ENCODE data around the gene TNIK. TPM values are rescaled to one million over a fixed set of nuclear protein-coding genes. Genes with fewer than 3 reads are reported as not detected.
"Not testable (repeated sequence)": the region's sequence is repeated elsewhere in the genome, so short reads cannot be mapped to it uniquely, and the experiment has no call there.

TNIK gene
- total RNA-seq, 1 donor from 2014 or later, result 75.4 TPM

- FAIRE-seq (no peak), DNase-seq (ENCODE audit: low spot score in 2 of 2) (no peak)
Measured at GRCh38 chr3:171372694-171373093, 87.5 kb downstream of the TNIK start.

DNA sequence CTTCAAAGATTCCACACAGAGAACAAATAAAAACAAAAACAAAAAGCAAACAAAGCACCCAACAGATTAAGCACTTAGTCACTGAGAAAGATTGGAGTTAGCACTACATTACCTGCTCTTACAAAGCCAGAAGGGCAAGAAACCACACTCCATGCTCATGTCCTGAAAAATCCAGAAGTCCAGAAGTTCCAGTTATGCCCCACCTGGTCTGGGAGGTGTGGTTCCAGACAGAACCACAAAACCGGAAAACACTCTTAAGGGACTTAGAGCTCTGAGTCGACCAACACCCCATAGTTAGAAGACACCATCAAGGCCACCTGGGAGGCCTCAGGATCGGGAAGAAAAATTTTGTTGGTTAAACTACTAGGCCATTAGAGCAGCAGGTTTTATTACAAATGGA, 88.9 kb downstream of the TNIK start:
- DNase-seq (ENCODE audit: low spot score in 2 of 2), result no peak
- FAIRE-seq, result no peak

- no peak for DNase-seq (ENCODE audit: low spot score in 2 of 2)
- no peak for FAIRE-seq
Measured at GRCh38 chr3:171369156-171369555, 91.0 kb downstream of the TNIK start.

DNA sequence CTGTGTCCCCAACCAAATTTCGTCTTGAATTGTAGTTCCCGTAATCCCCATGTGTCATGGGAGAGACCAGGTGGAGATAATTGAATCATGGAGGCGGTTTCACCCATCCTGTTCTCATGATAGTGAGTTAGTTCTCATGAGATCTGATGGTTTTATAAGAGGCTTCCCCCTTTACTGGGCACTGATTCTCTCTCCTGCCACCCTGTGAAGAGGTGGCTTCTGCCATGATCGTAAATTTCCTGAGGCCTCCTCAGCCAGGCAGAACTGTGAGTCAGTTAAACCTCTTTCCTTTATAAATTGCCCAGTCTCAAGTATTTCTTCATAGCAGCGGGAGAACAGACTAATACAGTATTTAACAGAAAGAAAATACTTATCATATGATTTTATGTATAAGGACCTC, 93.5 kb downstream of the TNIK start:
- DNase-seq (ENCODE audit: low spot score in 2 of 2); FAIRE-seq: not testable (repeated sequence)

- FAIRE-seq, result no peak
Measured at GRCh38 chr3:171366043-171366442, 94.2 kb downstream of the TNIK start.

DNA sequence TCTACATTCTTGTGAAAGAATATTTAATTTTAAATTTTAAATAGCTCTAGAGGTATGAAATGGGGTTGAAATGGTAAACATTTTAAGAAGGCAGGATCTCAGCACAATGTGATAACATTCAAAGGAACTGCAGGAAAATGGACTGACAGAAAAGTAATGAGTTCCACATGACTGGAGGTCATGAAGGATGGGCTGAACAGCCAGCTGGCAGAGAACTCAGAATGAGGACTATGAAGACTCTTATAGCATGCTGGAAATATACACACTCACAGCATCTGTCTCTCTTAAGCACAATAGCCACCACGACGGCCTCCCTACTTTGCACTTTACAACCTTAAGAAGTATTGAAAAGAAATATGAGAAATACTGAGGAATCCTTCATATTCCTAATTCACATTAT, 94.7 kb downstream of the TNIK start:
- FAIRE-seq (no peak), DNase-seq (ENCODE audit: low spot score in 2 of 2) (no peak)

More at GRCh38 chr3:171366043-171366442, 94.2 kb downstream of the TNIK start:
- DNase-seq (ENCODE audit: low spot score in 2 of 2), result no peak

- FAIRE-seq, result no peak
Measured at GRCh38 chr3:171364500-171364899, 95.7 kb downstream of the TNIK start.

GRCh38 chr3:171363202-171363601, 97.0 kb downstream of the TNIK start:
- FAIRE-seq (no peak), DNase-seq (ENCODE audit: low spot score in 2 of 2) (no peak)

More at GRCh38 chr3:171364500-171364899, 95.7 kb downstream of the TNIK start:
- no peak for DNase-seq (ENCODE audit: low spot score in 2 of 2)

DNA sequence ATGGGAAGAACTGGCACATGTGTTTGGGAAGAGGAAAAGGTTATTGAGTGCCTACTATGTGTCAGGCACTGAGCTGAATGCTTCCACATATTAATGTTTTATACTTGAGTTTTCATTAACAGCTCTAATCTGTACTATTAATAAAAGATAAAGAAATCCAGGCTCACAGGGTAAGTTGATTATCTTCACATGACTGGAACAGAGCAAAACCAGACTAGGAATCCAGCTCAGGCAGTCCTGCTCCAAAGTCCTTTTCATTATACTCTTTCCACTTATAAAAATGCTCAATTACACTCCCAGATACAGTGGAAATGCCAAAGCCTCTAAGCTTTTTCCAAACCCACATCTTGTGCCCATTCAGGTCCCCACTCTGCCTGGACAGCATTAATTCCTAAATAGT, 97.6 kb downstream of the TNIK start:
- FAIRE-seq (no peak), DNase-seq (ENCODE audit: low spot score in 2 of 2) (no peak)

DNA sequence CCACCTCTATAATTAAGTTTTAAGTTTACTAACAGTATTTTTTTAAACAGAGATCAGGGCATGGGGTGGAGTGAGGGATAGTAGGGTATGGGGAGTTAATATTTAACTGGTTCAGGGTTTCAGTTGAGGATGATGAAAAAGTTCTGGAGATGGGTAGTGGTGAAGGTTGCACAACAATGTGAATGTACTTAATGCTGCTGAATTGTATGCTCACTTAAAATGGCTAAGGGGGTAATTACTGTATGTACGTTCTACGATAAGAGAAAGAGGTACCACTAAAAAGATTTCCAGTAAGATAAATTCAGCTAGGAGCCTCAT, 101.4 kb downstream of the TNIK start:
- DNase-seq (ENCODE audit: low spot score in 2 of 2), result no peak
- no peak for FAIRE-seq

DNA sequence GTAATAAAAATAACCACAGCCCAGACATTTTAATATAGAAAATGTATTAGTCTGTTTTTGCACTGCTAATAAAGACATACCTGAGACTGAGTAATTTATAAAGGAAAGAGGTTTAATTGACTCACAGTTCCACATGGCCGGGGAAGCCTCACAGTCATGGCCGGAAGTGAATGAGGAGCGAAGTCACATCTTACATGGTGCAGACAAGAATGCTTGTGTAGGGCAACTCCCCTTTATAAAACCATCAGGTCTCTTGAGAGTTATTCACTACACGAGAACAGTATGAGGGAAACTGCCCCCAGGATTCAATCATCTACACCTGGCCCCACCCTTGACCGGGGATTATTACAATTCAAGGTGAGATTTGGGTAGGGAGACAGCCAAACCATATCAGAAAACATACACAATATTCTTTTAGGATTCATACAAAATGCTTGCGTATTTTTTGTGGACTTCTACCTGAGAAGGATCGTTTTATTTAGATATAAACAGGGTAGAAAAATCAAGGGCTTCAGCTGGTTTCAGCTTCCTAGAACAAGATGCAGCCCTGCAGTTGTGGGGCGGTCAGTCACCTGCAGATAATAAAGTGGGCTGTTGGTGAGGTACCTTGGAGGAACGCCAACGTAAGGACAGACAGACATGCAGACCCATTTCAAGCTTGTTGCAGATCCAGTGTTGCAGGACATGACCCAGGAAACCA, 101.9 kb downstream of the TNIK start:
- FAIRE-seq (no peak), DNase-seq (ENCODE audit: low spot score in 2 of 2) (no peak)

DNA sequence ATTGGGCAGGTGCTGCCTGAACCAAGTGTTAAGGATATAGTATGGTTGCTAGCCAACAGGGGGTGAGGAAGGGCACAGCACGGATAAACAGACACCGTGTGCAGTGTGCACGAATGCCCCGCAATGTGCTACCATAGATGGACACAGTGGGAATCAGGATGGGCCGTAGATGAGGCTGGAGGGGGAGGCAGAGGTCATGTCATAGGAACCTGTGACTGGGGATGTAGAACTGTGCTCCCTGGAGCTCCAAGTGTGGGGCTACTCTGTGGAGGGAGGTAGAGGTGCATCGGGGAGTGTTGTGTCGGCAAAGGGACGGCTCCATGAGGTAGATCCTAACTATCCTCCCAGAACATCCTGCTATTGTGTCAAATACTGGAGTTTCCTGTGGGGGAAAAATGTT, 102.5 kb downstream of the TNIK start:
- no peak for DNase-seq (ENCODE audit: low spot score in 2 of 2)
- no peak for FAIRE-seq

GRCh38 chr3:171356251-171356650, 104.0 kb downstream of the TNIK start:
- no peak for FAIRE-seq
- DNase-seq (ENCODE audit: low spot score in 2 of 2), result no peak

DNA sequence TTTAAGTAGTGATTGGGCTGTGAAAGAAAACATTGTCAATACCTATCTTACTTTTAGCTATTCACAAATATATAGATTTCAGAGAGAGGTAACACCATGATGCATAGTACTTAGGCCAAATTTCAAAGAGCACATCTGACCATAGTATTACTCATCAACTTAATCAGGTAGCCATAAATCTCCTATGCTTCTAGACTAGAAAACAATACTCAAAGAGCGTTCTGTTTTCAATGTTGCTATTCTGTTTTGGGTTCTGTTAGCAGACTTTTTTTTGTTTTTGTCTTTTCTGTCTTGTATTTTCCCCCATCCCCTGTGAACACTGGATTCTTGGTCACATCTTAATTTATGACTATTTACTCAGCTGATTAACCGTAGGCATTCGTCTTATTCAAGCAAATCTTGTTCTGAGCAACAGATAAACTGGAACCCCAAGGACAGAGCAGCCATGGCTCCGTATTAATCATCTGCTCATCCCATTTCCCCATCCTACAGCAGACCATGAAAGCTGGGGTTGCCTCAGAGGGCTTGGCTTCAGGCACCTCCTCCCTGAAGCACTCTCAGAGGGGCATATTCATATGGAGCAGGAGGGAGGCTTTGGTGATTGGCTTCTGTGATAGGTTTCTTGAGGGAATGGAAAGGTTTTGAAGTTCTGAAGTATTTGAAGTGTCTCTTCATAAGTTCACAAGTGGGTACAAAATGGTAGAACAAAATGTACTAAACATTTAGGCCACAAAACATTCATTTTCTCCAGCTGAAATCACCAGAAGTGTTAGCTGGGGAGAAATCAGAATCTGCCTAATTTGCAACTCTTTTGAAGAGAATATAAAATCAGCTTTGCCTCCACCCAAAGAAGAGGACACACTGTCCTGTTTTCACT, 105.3 kb downstream of the TNIK start:
- DNase-seq (ENCODE audit: low spot score in 2 of 2) (no peak), FAIRE-seq (no peak)

DNA sequence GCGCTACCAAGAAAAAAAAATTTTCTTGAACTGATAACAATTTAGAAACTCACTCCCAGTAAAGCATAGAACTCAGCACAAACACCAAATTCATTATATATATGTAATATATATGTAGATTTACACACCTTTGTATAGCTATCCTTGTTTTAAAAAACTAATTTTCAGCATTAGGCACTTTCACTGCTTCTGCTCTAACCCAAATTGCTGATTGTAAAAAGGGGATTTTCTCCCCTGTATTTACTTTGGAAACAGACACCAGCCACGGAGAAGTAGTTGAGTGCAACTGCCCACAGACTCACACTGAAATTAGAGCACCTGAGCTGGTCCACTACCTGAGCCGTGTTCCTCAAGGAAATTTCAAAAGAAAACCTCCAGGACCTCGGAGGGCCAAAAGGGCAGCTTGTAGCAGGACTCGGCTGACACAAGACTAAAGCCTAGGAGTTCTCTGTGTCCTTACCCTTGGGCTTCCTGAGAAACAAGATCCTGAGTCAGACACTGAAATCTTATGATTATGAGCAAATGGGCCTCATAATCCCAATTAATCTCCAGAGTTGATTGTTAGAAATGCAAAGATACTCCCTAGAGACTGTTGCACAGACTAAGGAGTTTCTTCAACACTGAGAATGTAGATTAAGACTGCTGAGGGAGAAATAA, 106.0 kb downstream of the TNIK start:
- FAIRE-seq, result no peak
- no peak for DNase-seq (ENCODE audit: low spot score in 2 of 2)

DNA sequence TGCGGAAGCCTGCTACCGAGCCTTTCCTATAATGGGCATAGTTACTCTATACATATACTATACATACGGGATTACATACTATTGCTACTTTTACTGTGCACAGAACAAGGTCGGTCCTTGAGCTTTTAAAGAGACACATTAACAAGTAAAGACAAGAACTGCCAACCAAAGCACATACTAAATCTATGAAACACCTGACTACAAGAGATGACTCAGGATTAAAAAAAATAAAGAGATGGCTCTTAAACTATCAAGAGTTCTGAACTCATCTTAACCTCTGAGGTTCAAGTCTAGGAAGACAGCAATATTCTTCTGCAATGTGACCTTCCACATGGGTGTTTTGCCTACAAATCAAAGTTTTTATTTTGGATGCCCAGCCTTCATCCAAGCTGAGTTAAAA, 106.8 kb downstream of the TNIK start:
- DNase-seq (ENCODE audit: low spot score in 2 of 2), result no peak
- no peak for FAIRE-seq

DNA sequence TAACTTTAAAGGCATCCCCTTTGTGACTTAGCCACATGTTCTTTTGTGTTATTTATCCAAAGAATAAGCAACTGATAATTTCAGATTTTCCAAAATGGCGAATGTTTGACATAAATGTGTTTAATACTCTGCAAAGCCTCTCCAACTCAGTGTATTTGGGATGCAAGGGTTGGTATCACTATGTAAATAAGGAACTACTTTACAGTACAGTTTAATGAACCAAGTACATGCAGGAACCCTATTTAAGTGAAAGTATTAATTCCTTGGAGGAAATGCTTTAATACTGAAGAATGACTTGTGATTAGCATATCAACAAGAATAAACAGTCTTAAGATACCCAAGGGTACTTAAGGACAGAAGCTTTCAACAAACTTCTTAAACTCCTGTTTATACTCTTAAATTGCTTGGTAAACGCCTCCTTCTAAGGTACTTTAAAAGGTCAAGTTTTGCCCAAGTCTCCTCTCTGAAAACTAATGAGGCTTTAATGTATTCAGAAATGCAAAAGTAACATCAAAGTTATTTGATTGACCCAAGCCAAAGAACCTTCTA, 107.7 kb downstream of the TNIK start:
- FAIRE-seq (no peak), DNase-seq (ENCODE audit: low spot score in 2 of 2) (no peak)

- DNase-seq (ENCODE audit: low spot score in 2 of 2) (peak in 1 of 2 donors; percentile 5), FAIRE-seq (no peak)
Measured at GRCh38 chr3:171351676-171352075, 108.5 kb downstream of the TNIK start.

- DNase-seq (ENCODE audit: low spot score in 2 of 2) (no peak), FAIRE-seq (no peak)
Measured at GRCh38 chr3:171350364-171350763, 109.8 kb downstream of the TNIK start.

DNA sequence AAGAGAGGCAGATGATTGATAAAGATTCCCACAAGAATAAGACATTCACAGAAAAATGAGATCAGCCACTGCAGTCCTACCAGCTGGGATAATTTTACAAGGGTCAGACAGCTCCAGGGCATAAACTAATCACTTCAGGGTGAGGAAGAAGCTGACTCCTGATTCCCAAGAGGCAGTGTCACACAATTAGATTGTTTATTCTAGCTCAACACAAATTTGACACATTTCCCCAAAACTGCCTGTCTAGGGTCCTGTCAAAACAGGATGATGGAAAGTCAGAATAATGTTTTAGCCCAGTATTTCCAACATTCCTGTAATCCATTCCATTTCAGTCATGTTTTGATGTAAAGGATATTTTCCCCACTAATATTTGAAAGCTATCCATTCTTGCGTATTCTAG, 110.8 kb downstream of the TNIK start:
- DNase-seq (ENCODE audit: low spot score in 2 of 2), result no peak
- no peak for FAIRE-seq

DNA sequence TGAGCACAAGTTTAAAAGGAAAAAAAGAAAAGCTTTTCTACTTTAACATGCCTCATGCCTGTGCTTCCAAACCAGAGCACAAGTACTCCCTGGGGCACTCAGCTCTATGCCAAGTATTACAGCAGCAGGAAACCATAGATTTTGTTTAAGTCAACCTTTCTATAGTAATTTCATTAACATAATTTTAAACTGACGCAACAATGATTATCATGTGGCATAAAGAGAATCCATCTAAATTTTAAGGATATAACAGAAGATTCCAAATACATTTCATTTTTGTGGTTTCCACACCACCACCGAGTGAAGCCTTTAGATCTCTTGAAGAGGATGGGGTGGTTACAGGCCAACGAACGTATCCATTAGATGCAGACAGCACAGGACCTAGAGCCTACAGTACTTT, 112.1 kb downstream of the TNIK start:
- FAIRE-seq (no peak), DNase-seq (ENCODE audit: low spot score in 2 of 2) (no peak)

Data from frontal cortex (tissue), 4 donors.